CD4-positive, alpha-beta T cell treated with Interleukin-6 at 100 ng/mL for 8 hours (primary cell): ENCODE measurements around the gene HOGA1.

Experiments
- DNase-seq: peaks from one replicate; pipeline ENCODE4 v3.0.0-alpha.2; 2020; ENCODE audit warnings: mixed read lengths, low spot score

HOGA1 gene

DNA sequence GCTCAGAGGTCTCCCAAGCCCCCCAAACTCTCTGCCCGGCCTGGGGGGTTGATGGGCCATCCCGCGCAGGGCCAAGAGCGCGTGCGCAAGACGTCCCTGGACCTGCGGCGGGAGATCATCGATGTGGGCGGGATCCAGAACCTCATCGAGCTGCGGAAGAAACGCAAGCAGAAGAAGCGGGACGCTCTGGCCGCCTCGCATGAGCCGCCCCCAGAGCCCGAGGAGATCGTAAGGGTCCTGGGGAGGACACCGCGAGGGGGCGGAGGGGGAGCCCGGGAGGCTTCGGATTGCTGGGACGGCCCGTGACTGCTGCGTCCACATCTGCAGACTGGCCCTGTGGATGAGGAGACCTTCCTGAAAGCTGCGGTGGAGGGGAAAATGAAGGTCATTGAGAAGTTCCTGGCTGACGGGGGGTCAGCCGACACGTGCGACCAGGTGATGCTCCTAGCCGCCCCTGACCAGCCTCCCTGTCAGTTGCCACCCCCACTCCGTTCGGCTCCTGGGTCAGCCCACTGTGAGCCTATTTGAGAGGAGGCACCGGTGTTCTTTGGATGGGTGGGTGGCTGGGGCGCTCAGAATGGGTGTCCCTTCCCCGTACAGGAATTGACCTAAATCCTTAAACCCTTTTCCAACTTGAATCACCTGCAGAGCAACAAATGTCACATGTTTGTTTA lies 5.9 kb upstream of the HOGA1 start:
- no peak for DNase-seq

DNA sequence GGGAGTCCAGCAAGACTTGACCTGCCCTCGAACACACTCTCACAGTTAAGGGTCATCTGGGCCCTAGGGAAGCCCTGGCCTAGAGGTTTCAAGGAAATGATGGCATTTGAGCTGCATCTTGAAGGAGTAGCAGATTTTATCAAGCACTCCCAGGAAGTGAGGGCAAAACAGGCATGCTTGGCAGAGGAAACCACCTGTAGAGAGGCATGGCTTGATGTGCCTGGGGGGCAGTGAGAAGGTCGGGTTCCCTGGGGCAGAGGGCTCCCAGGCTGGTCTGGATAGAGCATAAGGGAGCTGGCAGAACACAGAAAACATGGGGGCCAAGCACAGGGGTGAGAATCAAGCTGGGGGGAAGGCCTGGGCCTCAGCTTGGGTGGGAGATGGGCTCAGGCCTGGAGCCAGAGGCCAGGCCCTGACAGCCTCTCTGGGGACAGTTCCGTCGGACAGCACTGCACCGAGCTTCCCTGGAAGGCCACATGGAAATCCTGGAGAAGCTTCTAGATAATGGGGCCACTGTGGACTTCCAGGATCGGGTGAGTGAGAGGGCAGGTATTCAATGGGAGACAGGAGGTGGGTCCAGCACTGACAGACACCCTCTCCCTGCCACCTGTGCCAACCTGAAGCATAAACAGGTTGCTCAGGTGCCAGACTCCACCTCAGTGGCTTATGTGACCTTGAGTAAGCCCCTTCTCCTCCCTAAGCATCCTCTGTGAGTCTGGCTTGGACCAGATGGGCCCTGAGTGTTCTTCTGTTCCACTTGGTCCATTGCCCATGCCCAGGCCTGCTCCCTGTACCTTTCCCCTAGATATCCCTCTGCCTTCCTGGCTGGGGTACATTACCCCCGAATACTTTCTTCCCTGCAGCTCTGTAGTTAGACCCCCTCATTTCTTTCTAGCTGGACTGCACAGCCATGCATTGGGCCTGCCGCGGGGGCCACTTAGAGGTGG lies 3.5 kb upstream of the HOGA1 start:
- DNase-seq = no peak

DNA sequence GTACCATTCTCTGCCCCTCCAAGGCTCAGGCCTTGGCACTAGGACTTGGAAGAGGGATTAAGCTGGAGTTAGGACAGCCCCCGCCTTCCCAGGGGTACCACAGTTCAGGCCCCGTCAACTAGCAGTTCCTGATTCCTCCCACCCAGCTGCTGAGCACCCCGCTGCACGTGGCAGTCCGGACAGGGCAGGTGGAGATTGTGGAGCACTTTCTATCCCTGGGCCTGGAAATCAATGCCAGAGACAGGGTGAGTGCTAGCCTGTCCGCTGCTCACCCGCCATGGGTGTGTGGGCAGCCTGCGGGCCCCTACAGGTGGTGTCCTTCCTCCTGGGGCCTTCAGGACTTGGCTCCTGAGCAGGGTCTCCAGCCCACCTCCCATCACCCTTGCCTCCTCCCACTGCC lies 2.0 kb upstream of the HOGA1 start:
- no peak for DNase-seq

DNA sequence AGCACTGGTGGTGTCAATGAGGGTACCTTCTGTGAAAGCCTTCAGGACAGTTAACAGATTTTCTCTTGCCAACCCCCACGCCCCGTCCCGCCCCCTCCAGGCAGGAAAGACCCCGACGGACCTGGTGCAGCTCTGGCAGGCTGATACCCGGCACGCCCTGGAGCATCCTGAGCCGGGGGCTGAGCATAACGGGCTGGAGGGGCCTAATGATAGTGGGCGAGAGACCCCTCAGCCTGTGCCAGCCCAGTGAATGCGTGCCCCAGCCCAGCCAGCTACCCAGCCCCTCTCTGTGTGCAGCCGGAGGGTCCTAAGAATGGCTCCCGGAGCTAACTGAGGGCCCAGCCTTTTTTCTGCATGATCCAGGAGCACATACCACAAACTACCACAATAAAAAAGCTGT lies 713 bp upstream of the HOGA1 start:
- no peak for DNase-seq

DNA sequence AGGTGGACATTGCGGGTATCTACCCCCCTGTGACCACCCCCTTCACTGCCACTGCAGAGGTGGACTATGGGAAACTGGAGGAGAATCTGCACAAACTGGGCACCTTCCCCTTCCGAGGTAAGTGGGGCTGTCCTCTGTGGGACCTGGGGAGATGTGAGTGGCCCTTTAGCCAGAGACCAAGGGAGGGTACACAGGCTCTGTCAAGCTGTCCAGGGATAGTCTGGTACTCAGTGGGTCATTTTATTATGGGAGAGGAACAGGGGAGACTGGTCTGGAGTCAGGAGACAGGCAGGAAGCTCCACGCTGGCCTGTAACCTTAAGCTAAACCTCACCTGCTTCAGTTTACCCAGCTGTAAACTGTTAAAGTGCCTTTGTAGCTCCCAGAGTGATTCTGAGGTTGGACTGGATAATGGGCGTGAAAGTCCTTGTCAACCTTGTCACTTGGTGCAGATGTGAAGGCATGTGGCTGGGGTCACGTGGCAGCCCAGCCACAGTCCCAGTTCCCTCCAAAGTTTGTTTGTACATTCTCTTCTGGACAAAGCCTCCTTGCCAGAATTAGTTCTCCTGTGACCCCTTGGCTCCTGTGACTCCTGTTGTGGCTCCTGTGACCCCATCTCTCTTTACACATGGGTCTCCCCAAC lies 729 bp downstream of the HOGA1 start:
- no peak for DNase-seq

DNA sequence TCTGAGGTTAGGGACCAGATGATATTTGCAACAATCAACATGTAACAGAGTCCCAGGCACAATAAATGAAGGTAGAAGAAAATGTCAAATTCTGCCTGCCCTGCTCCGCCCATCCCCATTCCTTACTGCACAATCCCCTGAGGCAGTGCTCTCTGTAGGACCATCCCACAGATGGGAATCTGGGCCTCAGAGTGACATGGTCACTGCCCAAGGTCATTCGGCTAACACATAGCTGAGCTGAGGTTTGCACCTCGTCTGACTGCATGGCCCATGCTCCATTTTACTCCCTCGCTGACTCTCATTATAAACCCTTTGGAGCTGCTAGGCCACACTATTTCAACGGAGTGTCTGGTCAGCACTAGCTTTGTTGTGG lies 1.2 kb downstream of the HOGA1 start:
- no peak for DNase-seq

DNA sequence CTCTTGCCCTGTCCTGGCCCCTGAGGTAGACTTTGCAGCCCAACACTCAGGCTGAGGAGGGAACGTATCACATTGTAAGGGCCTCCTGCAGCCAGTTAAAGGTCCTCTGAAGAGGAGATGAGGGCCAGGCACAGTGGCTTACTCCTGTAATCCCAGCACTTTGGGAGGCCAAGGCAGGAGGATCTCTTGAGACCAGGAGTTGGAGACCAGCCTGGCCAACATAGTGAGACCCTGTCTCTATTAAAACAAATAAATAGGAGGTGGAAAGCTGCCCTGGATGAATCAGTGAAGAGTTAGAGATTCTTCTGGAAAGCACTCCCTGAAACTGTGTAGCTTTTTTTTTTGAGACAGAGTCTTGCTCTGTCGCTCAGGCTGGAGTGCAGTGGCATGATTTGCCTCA lies 3.0 kb downstream of the HOGA1 start:
- no peak for DNase-seq

DNA sequence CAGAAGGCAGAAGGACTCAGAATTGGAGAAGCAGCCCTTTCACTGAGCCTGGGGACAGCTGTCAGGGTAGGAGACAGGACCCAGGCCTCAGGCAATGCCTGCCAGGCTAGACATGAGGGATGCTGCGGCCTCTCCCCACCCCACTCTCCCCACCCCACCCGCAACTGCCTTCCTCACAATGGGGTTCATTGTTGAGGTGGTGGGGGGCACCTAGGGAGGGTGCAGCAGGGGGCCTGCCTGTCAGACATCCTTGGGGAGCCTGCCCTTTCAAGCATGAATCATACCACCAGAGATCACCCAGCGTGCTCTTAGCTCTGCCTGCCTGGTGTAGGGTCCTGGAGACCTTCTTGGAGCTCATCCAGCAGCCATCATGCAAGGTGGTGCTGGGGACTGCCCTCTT lies 5.3 kb downstream of the HOGA1 start, which contains the start of gene C10orf62:
Gene C10orf62 (plus strand): TSS at position 243 of the 400 bp plus-strand sequence. CDS start 177 bp downstream, outside the sequence.
- no peak for DNase-seq

DNA sequence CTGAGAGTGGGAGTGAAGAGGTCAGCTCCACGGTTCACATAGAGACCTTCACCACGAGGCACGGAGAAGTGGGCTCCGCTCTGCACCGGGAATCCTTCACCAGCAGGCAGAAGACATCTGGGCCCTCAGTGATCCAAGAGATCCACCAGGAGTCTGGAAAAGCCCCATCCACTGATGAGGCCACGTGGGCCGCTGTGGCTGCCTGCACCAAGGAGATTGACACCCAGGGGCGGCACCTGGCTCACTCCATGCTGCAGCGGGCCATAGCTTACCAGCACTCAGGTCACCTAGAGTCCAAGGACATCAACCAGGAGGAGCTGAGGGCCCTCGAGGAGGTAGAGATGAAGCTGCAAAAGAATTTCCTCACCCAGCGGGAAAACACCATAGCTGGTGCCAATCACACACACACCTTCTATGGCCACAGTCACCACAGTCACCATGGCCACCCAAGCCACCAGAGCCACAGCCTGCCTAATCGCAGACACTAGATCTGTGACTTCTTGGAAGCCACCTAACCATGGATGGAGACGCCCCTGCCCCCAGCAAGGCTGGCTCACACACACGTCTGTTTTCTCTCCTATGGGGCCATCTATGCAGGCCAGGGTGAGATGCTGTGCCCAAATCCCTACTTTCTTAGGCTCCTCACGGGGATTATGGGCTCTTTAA lies 6.0 kb downstream of the HOGA1 start:
- no peak for DNase-seq

DNA sequence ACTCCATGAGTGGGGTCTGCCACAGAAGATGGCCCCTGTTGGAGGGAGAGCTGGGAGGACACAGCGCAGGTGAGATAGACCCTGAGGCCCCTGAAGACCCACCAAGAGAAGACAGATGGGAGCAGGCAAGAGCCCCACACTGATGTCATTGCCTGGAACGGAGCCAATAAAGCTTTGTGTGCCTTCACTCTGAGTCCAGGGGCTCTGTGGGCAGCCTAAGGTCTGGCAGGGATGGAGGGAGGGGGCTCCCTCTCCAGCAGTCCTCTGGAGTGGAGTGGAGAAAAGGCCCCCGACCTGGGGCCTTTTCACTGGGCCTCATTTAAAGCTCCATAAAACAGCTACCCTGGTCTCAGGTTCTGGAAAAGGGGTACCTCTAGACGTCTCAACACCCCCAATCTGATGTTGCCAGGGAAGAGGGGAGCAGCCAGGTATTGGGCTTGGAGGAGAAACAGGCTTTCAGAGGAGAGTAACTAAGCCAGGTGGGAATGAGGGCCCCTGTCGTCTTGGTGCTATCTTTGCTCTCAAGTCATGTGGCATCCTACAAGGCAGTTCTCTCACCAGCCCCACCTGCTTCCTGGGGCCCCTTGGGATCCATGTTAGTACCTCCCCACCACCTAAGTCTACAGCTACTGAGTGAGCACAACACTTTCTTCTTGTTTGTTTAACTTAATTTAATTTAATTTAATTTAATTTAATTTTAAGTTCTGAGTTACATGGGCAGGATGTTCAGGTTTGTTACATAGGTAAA lies 6.7 kb downstream of the HOGA1 start:
- no peak for DNase-seq

DNA sequence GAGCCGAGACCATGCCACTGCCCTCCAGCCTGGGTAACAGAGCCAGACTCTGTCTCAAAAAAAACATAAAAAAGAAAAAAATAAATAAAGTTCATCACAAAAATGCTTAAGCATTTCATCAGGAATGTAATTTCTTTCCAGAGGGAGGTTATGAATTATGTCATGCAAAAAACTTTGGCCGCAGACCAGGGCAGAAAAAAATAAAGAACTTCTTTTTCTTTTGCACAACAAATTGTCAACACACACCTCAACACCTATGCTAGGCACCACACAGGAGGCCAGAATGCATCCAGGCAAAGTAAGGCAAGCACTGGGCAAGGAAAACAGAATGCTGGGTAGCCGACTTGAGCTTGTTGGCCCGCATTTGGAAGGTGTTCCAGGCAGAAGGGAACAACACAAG lies 9.2 kb downstream of the HOGA1 start:
- no peak for DNase-seq

DNA sequence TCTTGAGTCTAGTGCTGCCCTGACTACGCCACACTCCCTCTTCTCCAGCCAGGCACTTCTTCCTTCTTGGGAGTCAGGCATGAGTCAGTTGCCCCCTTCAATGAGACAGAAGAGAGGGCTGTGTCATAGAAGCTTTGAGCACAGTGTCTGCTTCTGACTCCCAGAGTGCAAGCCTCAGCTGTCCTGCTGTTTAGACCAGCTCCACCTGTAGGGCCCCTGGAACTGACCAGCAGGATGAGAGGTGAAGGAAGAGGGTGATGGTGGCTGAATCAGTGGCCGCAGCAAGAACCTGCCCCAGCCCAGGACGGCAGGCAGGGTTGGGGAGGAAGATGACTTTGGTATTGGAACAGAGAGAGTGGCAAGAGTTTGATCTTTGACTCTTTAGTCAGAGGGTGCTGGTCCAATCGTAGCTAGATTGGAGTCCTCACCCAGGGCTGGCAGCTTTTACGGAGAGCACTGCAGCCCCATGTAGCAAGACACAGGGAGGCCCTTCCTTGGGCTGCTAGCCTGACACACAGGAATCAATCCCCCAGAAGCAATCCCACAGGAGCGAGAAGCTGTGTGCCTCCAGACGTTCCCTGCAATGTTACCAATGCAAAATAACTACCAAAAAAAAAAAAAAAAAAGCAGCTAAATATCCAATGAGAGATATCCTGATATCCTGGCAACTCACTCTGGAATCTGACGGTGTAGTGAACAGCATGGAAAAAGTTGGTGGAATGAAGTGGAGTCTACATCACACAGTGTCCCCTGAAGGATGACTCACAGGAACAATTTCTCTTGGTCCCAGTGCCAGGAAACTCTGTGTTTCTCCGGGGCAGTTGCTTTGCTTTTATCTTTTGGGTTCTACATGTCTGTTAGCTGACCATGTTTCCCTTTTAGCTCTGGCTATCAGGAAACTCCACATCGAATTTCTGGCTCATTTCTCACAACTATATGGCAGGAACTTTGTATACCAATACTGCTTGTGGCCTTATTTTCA lies 12.2 kb downstream of the HOGA1 start:
- no peak for DNase-seq

DNA sequence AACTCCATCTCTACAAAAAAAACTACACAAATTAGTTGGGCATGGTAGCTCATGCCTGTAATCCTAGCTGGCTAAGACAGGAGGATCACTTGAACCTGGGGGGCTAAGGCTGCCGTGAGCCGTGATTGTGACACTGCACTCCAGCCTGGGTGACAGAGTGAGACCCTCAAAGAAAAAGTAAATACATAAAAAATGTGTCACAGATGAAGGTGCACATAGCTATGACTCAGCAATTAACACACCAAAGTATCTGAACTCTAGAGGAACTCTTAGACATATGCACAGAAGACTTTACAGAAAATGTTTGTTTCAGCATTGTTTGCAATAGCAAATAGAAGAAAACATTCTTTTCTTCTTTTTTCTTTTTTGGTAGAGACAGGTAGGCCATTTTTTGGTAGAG lies 13.6 kb downstream of the HOGA1 start:
- DNase-seq = no peak

DNA sequence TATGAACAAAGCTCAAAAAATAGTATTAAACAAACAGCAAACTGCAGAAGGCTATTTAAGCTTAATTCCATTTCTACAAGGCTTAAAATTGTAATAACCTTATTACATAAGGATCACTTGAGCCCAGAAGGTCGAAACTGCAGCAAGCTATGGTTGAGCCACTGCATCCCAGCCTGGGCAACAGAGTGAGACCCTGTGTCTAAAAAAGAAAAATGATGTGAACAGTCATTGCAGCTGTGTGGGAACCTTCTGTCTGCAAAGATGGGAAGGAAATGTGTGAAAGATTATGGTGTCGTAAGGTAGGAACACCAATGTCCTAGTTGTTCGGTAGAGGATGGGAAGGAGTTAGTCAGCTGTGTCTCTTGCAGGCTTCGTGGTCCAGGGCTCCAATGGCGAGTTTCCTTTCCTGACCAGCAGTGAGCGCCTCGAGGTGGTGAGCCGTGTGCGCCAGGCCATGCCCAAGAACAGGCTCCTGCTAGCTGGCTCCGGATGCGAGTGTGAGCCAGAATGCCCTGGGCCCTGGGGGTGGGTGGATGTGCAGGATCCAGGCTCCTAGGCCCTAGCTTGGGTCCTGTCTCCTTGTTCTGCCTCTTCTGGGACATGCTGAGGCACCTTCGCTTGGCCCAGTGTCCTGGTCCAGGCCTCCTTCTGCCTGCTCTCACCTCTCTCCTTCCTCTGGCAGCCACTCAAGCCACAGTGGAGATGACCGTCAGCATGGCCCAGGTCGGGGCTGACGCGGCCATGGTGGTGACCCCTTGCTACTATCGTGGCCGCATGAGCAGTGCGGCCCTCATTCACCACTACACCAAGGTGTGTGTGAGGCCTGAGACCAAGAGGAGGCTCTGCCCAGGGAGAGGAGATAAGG lies 14.4 kb downstream of the HOGA1 start:
- DNase-seq = no peak

DNA sequence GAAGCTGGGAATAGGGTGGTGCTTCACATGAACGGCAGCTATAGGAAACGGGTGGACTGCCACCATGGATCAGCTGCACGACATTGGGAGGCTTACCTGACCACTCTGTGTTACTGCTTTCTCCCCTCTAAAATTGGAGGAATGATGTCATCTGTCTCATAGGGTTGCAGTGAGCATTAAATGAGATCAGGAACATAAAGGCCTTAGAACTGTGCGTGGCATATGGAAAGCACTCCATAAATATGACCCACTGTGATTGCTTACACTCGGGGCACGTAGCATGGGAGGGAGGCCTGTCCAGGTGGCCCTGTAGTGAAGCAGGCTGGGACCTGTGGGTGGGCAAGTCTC lies 15.1 kb downstream of the HOGA1 start:
- no peak for DNase-seq

DNA sequence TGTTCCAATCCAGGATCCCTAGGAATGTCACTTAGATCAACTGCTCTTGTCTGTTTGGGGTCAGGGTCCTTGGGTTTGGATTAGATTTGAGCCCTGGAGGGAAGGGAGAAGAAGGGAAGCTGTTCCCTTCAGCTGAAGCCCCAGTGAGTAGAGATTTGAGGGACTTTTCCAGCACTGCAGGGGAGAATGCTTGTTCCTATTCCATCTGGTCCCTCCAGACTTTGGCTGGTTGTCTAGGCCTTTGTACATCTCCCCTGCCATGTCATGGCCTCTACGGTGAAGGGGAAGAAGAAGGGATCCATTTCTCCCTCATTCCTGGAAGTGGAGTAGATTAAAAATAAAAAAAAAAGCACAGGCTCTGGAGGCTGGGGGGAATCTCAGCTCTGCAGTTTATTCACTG lies 16.4 kb downstream of the HOGA1 start:
- DNase-seq = no peak

DNA sequence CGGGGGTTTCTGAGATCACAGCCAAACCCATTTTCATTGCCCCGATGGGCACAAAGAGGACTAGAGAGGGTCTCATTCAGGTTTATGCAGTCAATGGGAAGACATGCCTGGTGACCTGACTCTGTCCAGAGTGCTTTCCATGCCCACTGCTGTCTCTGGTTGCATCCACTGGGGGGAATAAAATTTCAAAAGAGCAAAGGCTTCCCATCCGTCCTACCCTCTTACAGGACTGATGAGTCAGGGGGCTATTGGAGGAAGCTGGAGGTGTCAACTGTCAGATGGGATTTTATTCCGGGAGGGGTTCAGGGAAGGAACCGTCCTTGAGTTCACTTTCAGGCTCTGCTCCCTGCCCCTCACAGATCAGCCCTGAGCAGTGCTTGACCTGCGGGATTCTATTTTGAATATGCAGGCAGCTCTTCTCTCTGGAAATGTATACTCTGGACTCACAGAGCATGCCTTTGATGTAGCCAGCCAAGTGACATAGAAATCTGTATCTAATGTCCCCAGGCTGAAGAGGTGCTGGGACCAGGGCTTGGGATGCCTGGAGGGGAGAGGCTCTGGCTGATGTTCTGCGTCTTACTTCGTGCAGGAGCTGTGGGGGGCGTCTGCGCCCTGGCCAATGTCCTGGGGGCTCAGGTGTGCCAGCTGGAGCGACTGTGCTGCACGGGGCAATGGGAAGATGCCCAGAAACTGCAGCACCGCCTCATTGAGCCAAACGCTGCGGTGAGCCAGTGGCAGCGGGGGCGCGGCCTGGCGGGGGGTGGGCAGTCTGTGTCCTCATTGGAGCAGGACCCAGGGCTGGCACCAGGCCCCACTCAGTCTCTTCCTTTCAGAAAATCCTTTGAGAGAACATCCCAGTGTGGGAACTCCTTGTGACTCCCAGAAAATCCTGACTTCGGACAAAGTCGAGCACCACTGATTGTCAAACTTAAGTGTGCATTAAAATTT lies 17.4 kb downstream of the HOGA1 start:
- no peak for DNase-seq

DNA sequence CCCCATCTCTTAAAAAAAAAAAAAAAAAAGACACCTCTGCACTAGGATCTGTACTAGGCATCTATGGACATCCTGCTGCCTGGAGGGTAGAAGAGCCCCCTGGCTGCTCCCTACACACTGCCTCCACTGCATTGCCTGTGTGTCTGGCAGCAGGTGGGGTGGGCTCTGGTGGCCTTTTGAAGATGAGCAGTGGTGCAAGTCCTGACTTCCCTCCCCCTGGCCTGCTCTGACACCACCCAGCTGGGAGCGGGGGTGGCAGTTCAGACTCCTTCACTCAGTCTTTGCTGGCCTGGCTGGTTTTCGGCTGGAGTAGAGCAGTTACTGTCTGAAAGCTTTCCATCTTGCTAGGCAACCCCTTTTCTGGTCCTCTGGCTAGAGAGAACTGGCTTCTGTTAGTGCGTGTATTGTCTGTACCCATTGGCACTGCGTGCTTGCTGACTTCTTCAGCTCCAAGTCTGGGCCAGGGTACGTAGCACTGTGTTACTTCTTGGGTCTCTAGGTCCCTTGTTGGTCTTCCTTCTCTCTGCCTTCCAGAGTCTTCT lies 23.0 kb downstream of the HOGA1 start:
- DNase-seq = no peak
